Measurements from ENCODE around the gene ZNF511.

ZNF511 gene

GRCh38 chr10:133293810-133294119, 14.9 kb upstream of the ZNF511 start:
- DNase-seq: no peak

- DNase-seq: no peak
These were observed 14.5 kb upstream of the ZNF511 start for GRCh38 chr10:133294189-133294588.

- no peak for DNase-seq
These were observed 13.0 kb upstream of the ZNF511 start for GRCh38 chr10:133295426-133296320.

GRCh38 chr10:133297504-133297903, 11.2 kb upstream of the ZNF511 start:
- no peak for DNase-seq

- no peak for DNase-seq
These were observed 10.2 kb upstream of the ZNF511 start for GRCh38 chr10:133298466-133298865.

GRCh38 chr10:133299224-133299623, 9.5 kb upstream of the ZNF511 start:
- DNase-seq: no peak

GRCh38 chr10:133299738-133300137, 9.0 kb upstream of the ZNF511 start:
- no peak for DNase-seq

- no peak for DNase-seq
These were observed 6.5 kb upstream of the ZNF511 start for GRCh38 chr10:133302230-133302629.

- DNase-seq: no peak
These were observed 5.5 kb upstream of the ZNF511 start for GRCh38 chr10:133303206-133303605.

GRCh38 chr10:133306097-133306476, 2.6 kb upstream of the ZNF511 start:
- DNase-seq: no peak

GRCh38 chr10:133306941-133307379, 1.8 kb upstream of the ZNF511 start:
- no peak for DNase-seq

GRCh38 chr10:133307776-133308420, 816 bp upstream of the ZNF511 start:
- peak; percentile 85 for DNase-seq

GRCh38 chr10:133309100-133309719, 496 bp downstream of the ZNF511 start:
- DNase-seq: peak; percentile 91

GRCh38 chr10:133309720-133310398, 1.1 kb downstream of the ZNF511 start:
- DNase-seq: no peak

- DNase-seq: no peak
These were observed 1.7 kb downstream of the ZNF511 start for GRCh38 chr10:133310399-133310755.

GRCh38 chr10:133310789-133311188, 2.1 kb downstream of the ZNF511 start:
- DNase-seq: no peak

GRCh38 chr10:133311570-133311969, 2.9 kb downstream of the ZNF511 start:
- DNase-seq: no peak

- no peak for DNase-seq
These were observed 3.5 kb downstream of the ZNF511 start for GRCh38 chr10:133312016-133312768.

- DNase-seq: no peak
These were observed 4.0 kb downstream of the ZNF511 start for GRCh38 chr10:133312769-133313145.

- DNase-seq: no peak
These were observed 4.5 kb downstream of the ZNF511 start for GRCh38 chr10:133313192-133313591.

GRCh38 chr10:133314911-133315310, 6.2 kb downstream of the ZNF511 start:
- DNase-seq: no peak

- DNase-seq: no peak
These were observed 7.1 kb downstream of the ZNF511 start for GRCh38 chr10:133315847-133316246.

GRCh38 chr10:133316266-133316665, 7.6 kb downstream of the ZNF511 start:
- no peak for DNase-seq
